Progenitor cell of endocrine pancreas (in vitro differentiated cells): Measurements from ENCODE around the gene TOM1L2. TPM values are rescaled to one million over a fixed set of nuclear protein-coding genes. Genes with fewer than 3 reads are reported as not detected.

Source experiments
- DNase-seq: peaks from one replicate; pipeline ENCODE4 v3.0.0; 2021; ENCODE audit warnings: low spot score; ENCODE audit not compliant: unreplicated experiment
- H3K27ac Mint-ChIP-seq: 2 replicates; pipeline ENCODE4 v1.8.0; 2021; ENCODE audit warnings: mild to moderate bottlenecking, moderate library complexity, mixed read lengths
- H3K27me3 Mint-ChIP-seq: 2 replicates; pipeline ENCODE4 v1.8.0; 2021; ENCODE audit warnings: mixed read lengths
- H3K36me3 Mint-ChIP-seq: 2 replicates; pipeline ENCODE4 v1.8.0; 2022; ENCODE audit warnings: mixed read lengths; ENCODE audit not compliant: insufficient read depth
- H3K4me1 Mint-ChIP-seq: 2 replicates; pipeline ENCODE4 v1.8.0; 2021; ENCODE audit warnings: low read depth, mixed read lengths
- H3K4me3 Mint-ChIP-seq: 2 replicates; pipeline ENCODE4 v1.8.0; 2021; ENCODE audit warnings: low read depth, mild to moderate bottlenecking, moderate library complexity, mixed read lengths
- H3K9me3 Mint-ChIP-seq: 2 replicates; pipeline ENCODE4 v1.8.0; 2021; ENCODE audit warnings: low read depth, mixed read lengths
- total RNA-seq: library from RNA; stranded (reverse); gene quantifications from 2 replicates; pipeline ENCODE4 v1.2.1, GENCODE V29; 2021
- TF ChIP-seq, protein P1 (sequence below): fragments of 200-600 bp; sonication (generic); IDR thresholded peaks from one replicate; pipeline ENCODE4 v1.5.0; 2021; ENCODE audit warnings: antibody characterized with exemption, mild to moderate bottlenecking; ENCODE audit not compliant: unreplicated experiment

Gene TOM1L2
- total RNA-seq, 1 donor from 2014 or later, result 29.4 TPM

DNA sequence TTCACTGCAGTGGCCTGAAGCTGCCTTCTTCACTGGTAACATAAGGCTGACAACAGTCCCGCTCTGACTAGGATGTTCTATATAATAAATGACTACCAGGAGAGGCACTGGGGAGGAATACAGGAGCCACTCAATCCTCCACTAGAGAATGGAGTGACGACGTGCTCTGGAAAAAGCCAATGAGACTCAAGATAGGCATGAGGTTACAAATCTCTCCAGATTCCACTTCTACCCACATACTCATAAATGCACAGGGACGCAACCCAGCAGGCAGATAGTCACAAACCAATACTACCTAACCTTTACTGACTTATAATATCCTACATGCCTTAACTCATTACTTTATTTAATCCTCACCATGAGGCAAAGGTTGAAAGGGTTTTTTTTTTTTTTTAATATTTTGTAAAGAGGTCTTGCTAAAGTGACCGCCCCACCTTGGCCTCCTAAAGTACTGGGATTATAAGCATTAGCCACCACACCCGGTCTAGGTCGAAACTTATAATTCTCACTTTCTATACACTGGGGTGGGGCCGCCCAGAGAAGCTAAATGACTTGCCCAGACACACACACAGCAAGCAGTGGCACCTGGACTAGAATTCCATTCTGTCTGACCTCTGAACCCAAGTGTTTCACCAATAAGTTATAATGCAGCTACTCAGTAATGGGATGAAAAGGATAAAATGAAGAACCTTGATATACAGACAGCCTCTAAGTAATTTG lies 33.7 kb downstream of the TOM1L2 start:
- Mint-ChIP-seq H3K27ac (no peak overlapping the region), H3K4me3 (no peak overlapping the region), H3K36me3 (no peaks in the 10 kb centered on the region), H3K27me3 (no peaks in the 10 kb centered on the region), H3K9me3 (no peaks in the 10 kb centered on the region), H3K4me1 (peaks cover 8% of the 10 kb centered on the region)
- no peak for DNase-seq
- TF ChIP-seq, protein P1, sequence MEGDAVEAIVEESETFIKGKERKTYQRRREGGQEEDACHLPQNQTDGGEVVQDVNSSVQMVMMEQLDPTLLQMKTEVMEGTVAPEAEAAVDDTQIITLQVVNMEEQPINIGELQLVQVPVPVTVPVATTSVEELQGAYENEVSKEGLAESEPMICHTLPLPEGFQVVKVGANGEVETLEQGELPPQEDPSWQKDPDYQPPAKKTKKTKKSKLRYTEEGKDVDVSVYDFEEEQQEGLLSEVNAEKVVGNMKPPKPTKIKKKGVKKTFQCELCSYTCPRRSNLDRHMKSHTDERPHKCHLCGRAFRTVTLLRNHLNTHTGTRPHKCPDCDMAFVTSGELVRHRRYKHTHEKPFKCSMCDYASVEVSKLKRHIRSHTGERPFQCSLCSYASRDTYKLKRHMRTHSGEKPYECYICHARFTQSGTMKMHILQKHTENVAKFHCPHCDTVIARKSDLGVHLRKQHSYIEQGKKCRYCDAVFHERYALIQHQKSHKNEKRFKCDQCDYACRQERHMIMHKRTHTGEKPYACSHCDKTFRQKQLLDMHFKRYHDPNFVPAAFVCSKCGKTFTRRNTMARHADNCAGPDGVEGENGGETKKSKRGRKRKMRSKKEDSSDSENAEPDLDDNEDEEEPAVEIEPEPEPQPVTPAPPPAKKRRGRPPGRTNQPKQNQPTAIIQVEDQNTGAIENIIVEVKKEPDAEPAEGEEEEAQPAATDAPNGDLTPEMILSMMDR, result no peak

DNA sequence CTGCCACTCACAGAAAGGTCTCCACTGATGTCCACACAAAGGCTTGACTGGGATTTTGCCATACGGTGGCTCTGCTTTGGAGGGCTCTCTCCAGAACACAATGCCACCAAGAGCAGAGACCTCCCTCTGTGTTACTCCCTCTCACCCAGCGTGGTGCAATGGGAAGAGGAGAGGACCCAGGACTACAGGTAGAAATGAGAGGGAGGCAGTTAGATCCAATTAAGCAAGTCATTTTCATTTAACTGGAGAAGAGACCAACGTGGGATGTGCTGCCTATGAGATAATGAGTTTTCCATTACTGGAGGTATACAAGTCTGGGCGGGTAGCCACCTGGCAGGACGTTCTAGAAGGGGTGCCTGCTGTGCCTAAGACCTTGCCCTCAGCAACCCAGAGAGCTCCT lies 34.2 kb downstream of the TOM1L2 start:
- Mint-ChIP-seq H3K27ac (no peak overlapping the region), H3K27me3 (no peaks in the 10 kb centered on the region), H3K4me3 (no peak overlapping the region), H3K9me3 (no peaks in the 10 kb centered on the region), H3K36me3 (no peaks in the 10 kb centered on the region), H3K4me1 (peaks cover 2% of the 10 kb centered on the region)
- TF ChIP-seq, protein P1, result no peak
- DNase-seq, result no peak

DNA sequence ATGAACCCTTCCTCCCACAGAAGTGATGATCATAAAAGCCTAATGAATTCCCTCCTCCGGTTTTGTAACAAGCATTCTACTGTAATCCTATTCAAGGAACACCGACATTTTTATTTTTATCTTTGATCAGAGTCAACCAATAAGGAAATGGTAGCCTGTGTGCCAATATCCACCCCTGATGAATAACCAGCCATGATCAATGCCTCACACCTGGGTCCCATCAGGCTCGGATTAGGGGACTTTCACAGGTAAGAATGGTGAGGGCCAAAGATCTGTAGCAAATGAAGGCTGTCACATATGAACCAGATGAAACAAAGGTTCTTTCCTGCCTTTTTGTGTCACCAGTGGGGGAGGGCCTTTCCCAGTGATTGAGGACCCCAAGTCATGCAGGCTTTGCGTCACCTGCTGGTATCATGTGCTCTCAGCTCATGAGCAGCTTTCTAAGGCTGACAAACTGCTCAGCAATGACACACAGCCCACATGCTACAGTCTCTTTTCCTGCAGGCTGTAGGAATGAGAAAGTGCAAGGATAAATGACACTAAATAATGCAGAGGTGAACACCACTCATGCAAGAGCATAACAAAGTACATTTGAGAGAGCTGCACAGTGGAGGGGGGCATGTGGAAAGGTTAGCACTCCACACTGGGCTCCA lies 34.9 kb downstream of the TOM1L2 start:
- DNase-seq, result no peak
- TF ChIP-seq, protein P1, result no peak
- no peaks in the 10 kb centered on the region for H3K36me3 Mint-ChIP-seq
- H3K27me3 Mint-ChIP-seq, result no peaks in the 10 kb centered on the region
- no peak overlapping the region for H3K4me3 Mint-ChIP-seq
- H3K4me1 Mint-ChIP-seq, result peaks cover 1% of the 10 kb centered on the region
- no peaks in the 10 kb centered on the region for H3K9me3 Mint-ChIP-seq
- H3K27ac Mint-ChIP-seq, result no peak overlapping the region

DNA sequence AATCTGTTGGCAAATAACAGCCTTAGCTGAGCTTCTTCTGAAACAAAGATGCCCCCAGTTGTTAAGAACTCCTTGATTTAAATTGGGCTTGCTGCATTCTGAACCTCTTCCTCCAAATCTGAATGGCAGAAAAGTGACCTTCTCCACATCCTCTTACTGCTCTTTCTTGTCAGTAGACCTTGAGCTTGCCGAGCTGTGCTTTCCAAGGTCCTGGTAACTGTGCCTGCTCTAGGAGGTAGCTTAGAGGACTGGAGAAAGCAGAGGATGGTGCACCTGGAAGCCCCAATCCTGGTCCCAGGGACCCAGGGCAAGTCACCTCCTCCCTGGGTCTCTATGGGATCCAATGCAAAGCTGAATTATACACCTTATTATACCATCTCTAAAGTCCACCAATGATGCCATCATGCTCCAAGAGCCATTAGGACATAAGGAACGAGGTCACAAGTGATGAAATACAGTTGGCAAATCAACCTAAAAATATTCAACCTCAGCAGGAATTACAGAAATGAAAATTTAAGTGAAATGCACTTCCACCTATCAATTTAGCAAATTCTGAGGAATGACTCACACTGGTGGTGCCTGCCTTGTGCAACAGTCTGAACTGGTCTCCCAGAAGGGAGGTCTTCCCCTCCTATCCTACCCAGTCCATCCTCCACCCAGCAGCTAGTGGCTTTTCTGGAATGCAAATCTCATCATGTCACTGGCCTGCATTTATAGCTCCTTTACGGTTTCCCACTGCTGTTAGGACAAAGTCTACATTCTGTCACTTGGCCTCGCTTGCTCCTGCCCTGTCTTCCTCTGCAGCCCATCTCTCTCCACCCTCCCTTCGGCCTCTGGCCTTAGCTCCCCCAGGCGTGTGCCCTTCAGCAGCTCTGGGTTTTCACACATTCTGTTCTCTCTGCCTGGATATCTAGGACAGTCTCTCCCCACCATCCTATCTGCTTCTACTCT lies 36.6 kb downstream of the TOM1L2 start:
- no peaks in the 10 kb centered on the region for H3K36me3 Mint-ChIP-seq
- no peaks in the 10 kb centered on the region for H3K9me3 Mint-ChIP-seq
- H3K4me3 Mint-ChIP-seq, result no peak overlapping the region
- no peaks in the 10 kb centered on the region for H3K27me3 Mint-ChIP-seq
- DNase-seq, result no peak
- TF ChIP-seq, protein P1, result no peak
- H3K27ac Mint-ChIP-seq, result peak overlapping the region; percentile 35
- peaks cover 1% of the 10 kb centered on the region for H3K4me1 Mint-ChIP-seq

DNA sequence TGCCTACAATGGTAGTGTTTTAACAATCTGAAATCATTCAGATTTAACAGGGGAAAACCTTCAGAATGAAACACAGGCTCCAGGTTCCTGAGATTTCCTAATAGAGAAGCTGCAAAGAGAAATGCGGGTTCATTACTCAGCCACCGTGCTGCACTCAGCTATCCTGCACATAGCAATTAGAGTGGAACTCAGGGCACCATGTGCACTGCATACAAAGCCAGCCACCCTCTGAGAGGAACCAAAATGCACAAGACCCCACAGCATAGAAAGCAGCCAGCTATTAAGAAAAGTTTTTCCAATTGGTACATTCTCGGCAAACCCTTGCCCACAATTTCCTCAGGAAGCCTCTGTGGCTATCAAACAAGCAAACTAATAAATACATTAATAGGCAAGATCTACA lies 37.4 kb downstream of the TOM1L2 start:
- Mint-ChIP-seq H3K4me1 (peaks cover 1% of the 10 kb centered on the region), H3K27me3 (no peaks in the 10 kb centered on the region), H3K36me3 (no peaks in the 10 kb centered on the region), H3K9me3 (no peaks in the 10 kb centered on the region), H3K27ac (no peak overlapping the region), H3K4me3 (no peak overlapping the region)
- TF ChIP-seq, protein P1, result no peak
- DNase-seq, result no peak
